GM12891 (cell line): ENCODE measurements around the gene AP1B1.
"Not testable (repeated sequence)": the region's sequence is repeated elsewhere in the genome, so short reads cannot be mapped to it uniquely, and the experiment has no call there.

Source experiments
- DNase-seq: peaks from one replicate; pipeline ENCODE4 v3.0.0; 2011; ENCODE audit warnings: low spot score; ENCODE audit not compliant: insufficient read length
- FAIRE-seq: peaks from 2 replicates; lab custom pipeline; 2011; peaks lifted over from hg19 to GRCh38; lab: Jason Lieb, UNC
- PAX5 ChIP-seq: IDR thresholded peaks from 2 replicates; pipeline ENCODE4 v1.6.1; 2011; ENCODE audit warnings: low read length, moderate library complexity, mild to moderate bottlenecking; ENCODE audit not compliant: insufficient read depth, severe bottlenecking
- POLR2A ChIP-seq: IDR thresholded peaks from 2 replicates; pipeline ENCODE4 v1.6.1; 2011; ENCODE audit warnings: low read depth, low read length, control low read depth
- POLR2AphosphoS5 ChIP-seq: IDR thresholded peaks from 2 replicates; pipeline ENCODE4 v1.6.1; 2011; ENCODE audit warnings: low read depth, low read length, control low read depth
- POU2F2 ChIP-seq: IDR thresholded peaks from 2 replicates; pipeline ENCODE4 v1.6.1; 2011; ENCODE audit warnings: low read depth, mild to moderate bottlenecking, control low read depth, low read length, moderate library complexity
- SPI1 ChIP-seq: IDR thresholded peaks from 2 replicates; pipeline ENCODE4 v1.6.1; 2011; ENCODE audit warnings: low read depth, low read length, control low read depth
- TAF1 ChIP-seq: IDR thresholded peaks from 2 replicates; pipeline ENCODE4 v1.6.1; 2011; ENCODE audit warnings: low read depth, low read length, control low read depth

AP1B1 gene

DNA sequence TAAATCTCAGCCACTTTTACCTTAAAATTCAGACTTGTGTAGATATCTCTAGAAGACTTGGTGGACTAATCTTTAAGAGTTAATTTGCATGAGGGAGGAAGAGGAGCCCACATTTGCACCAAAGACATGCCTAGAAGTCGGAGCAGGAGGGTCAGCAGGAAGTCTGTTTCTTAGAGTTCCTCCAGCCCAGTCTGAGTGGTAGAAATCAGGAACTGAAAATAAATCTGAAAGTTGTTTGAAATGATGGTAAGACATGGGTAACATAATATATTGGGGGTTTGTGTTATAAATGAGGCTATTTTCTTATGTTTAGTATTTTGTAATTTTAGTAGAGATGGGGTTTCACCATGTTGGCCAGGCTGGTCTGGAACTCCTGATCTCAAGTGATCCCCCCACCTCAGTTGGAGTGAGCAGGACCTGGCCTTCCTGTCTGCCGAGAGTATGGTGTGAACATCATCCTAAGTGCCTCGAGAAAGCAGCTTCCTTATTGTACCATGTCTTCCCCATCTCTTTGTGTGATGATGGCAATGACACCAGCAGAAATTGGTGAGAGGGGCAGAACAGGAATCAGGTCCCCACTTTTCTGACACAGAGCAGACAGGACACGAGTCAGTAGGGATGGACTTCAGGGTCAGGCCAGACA, 23.3 kb upstream of the AP1B1 start:
- not testable (repeated sequence) for DNase-seq
- peak; percentile 93 for FAIRE-seq
- peak; percentile 91 for TF ChIP-seq SPI1

DNA sequence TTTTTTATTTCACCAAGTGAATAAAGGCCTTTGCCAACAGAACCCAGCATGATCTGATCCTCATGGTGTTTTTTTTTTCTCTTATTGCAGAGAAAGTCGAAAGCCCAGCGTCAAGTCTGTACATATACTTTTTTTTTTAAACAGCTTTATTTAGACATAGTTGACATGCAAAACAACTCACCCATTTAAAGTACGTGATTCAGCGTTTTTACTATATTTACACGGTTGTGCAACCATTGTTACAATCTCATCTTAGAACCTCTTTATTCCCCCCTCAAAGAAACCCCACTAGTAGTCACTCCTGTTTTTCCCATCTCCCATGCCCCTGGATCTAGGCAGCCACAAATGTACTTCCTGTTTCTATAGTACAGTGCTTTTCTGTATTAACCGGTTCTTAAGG, 20.6 kb upstream of the AP1B1 start:
- FAIRE-seq (no peak), DNase-seq (no peak)
- TF ChIP-seq POLR2A: no peak

- not testable (repeated sequence) for FAIRE-seq, DNase-seq
Observed at GRCh38 chr22:29401538-29401937, 13.2 kb upstream of the AP1B1 start.

GRCh38 chr22:29400576-29400975, 12.2 kb upstream of the AP1B1 start:
- FAIRE-seq (no peak), DNase-seq (no peak)
- TF ChIP-seq TAF1 (no peak), PAX5 (no peak), SPI1 (no peak), POLR2A (no peak), POU2F2 (no peak), POLR2AphosphoS5 (no peak)

GRCh38 chr22:29397791-29398190, 9.4 kb upstream of the AP1B1 start:
- FAIRE-seq (no peak), DNase-seq (no peak)
- TF ChIP-seq POU2F2: no peak
- no peak for TF ChIP-seq POLR2AphosphoS5
- no peak for TF ChIP-seq SPI1
- TF ChIP-seq POLR2A: no peak
- no peak for TF ChIP-seq PAX5
- TF ChIP-seq TAF1: no peak

- DNase-seq (no peak), FAIRE-seq (no peak)
Observed at GRCh38 chr22:29396126-29396525, 7.8 kb upstream of the AP1B1 start.

DNA sequence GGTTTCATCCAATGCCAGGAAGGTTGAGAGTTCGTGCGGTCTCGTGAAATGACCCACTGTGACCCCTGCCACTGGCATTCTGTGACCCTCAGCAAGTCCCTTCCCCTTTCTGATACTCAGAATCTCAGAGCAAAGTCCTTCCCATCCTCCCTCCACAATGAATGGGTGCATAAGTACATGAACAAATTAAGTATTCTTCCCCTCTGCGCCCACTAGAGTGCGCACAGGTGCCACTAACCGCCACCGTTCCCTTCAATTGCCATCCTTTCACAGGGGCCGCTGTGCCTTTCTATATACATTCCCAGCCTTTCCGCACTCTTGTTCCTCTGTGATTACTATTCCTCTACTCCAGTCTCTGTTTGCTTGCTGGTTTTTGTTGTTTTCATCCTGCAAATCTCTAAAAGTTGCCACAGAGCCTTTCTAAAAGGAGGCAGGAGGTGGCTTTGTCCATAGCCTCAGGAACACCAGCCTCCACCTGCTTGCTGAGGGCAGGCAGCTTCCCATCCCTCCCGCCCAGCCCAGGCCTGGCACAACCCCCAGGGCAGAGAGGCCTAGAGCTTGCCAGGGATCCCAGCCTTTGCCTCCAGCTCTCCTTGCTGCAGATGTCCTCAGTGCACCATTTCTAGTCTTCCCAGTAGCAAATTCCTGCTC, 6.7 kb upstream of the AP1B1 start:
- DNase-seq (peak; percentile 55), FAIRE-seq (peak; percentile 87)
- TF ChIP-seq POLR2AphosphoS5: no peak
- no peak for TF ChIP-seq SPI1
- no peak for TF ChIP-seq POLR2A
- peak; percentile 62; the same call in 1 of the 2 replicates for TF ChIP-seq POU2F2
- TF ChIP-seq TAF1: no peak
- no peak for TF ChIP-seq PAX5

More at GRCh38 chr22:29396126-29396525, 7.8 kb upstream of the AP1B1 start:
- no peak for TF ChIP-seq POLR2AphosphoS5
- TF ChIP-seq POLR2A: no peak
- TF ChIP-seq TAF1: no peak
- TF ChIP-seq SPI1: no peak
- TF ChIP-seq POU2F2: no peak
- TF ChIP-seq PAX5: no peak

DNA sequence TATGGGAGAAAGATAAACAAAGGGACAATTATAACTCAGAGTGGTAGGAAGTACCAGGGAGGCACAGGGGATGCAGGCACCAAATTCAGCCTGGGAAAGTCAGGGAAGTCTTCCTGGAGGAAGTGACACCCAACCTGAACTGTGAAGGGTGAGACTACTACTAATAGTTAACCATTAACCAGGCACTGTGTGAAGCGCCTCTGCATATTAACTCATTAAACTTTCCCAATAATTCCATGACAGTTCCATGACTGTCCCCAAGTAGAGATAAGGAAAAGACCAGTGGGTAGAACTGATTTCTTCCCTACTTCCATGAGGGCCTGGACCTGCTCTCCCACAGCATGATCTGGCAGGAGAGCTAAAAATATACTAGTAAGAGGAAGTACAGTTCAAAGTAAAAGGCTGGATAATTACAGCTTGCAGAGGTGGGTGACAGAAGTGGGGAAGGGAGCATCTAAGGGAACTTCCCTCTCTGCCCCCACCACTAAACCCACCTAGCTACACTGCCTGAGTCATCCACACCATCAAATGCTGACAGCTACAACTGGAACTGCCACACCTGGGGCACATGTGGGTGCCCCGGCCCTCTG, 4.7 kb upstream of the AP1B1 start:
- no peak for DNase-seq
- TF ChIP-seq POU2F2: no peak
- no peak for TF ChIP-seq POLR2A
- TF ChIP-seq TAF1: no peak
- TF ChIP-seq POLR2AphosphoS5: no peak
- no peak for TF ChIP-seq SPI1
- no peak for TF ChIP-seq PAX5
- FAIRE-seq: no peak

DNA sequence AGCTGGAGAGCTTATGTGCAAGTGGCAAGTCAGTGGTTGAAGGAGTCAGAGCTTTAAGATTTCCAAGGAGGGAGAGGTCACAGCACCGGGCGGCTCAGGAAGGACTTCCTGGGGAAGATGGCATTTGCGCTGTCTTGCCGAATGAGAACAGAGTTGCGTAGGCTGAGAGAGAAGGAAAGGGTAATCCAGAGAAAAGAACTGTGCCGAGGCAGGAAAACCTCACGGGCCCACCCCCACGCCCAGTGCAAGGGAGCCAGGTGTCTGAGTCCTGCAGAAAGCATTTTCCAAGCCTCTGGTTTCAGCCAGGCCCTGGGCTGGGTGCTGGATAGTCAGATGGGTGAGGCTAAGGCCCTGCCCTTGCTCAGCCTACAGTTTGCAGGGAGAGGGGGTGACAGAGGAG, 3.2 kb upstream of the AP1B1 start:
- DNase-seq (no peak), FAIRE-seq (no peak)
- no peak for TF ChIP-seq POLR2AphosphoS5

- DNase-seq: no peak
- no peak for TF ChIP-seq POLR2A
- TF ChIP-seq SPI1: no peak
- TF ChIP-seq POLR2AphosphoS5: no peak
- TF ChIP-seq TAF1: no peak
- TF ChIP-seq PAX5: no peak
- no peak for FAIRE-seq
Observed at GRCh38 chr22:29390270-29390669, 1.9 kb upstream of the AP1B1 start.

GRCh38 chr22:29388759-29389090, 355 bp upstream of the AP1B1 start:
- TF ChIP-seq TAF1: no peak
- no peak for TF ChIP-seq PAX5
- TF ChIP-seq POU2F2: no peak
- no peak for TF ChIP-seq POLR2A
- TF ChIP-seq SPI1: no peak
- TF ChIP-seq POLR2AphosphoS5: no peak
- no peak for FAIRE-seq
- no peak for DNase-seq
